HG03342 (cell line): ENCODE results near the gene DENND5B.

Experiments
- ATAC-seq: cut with Tn5 transposase; IDR thresholded peaks from one replicate; pipeline ENCODE4 v1.9.1; 2021; ENCODE audit warnings: mild to moderate bottlenecking, moderate library complexity; ENCODE audit not compliant: unreplicated experiment

Gene DENND5B

DNA sequence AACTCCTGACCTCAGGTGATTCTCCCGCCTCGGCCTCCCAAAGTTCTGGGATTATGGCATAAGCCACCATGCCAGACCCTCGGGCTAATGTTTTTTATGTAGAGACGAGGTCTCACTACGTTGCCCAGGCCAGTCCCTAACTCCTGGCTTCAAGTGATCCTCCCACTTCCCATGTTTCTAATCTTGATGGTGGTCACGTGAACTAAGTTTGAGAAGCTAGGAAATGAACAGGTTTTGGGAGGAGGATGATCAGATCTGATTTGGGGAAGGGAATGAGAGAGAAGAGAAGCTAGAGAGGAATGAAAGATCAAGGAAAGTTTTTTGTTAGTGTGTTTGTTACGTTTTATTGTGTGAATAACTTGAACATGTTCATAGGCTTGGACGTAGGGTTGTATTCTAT is 247.8 kb downstream of the DENND5B start:
- no peak for ATAC-seq

GRCh38 chr12:31342286-31342685 is 248.7 kb downstream of the DENND5B start:
- no peak for ATAC-seq

DNA sequence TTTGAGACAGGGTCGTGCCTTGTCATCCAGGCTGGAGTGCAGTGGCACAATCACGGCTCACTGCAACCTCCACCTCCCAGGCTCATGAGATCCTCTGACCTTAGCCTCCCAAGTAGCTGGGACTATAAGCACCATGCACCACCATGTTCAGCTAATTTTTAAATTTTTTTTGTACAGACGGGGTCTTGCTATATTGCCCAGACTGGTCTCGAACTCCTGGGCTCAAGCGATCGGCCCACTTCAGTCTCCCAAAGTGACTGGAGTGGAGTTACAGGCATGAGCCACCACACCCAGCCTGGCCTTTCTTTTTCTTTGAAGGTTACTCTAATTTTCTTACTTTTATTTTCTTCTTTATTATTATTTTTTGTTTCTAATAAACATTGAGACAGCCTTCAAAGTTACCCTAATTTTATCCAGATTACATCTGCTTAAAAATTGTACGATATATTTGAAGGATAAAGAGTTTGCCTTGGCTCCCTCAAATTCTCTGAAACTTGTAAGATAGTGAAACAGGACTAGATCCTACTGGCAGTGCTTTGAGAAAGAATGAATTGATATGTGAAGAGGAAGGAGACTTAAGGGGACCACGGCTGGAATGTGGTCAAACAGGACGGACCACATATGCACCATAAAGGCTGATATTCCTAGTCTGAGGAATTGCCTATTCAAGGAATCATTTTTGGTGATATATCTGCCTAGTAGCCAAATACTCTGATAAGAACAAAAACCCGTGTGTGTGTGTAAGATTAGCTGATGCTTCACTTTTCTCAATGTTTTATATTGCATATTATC is 250.9 kb downstream of the DENND5B start:
- no peak for ATAC-seq

GRCh38 chr12:31337952-31338351 is 253.0 kb downstream of the DENND5B start:
- ATAC-seq: no peak
